HCT116 (cell line): Measurements from ENCODE around the gene BEST4.

Source experiments
- EZH2phosphoT487 ChIP-seq: fragments of 200-600 bp; IDR thresholded peaks from 2 replicates; pipeline ENCODE4 v1.6.1; 2018; ENCODE audit warnings: antibody characterized with exemption, borderline replicate concordance
- POLR2AphosphoS5 ChIP-seq: IDR thresholded peaks from 2 replicates; pipeline ENCODE4 v1.6.1; 2011; ENCODE audit warnings: mild to moderate bottlenecking, low read depth, low read length, moderate library complexity

DNA sequence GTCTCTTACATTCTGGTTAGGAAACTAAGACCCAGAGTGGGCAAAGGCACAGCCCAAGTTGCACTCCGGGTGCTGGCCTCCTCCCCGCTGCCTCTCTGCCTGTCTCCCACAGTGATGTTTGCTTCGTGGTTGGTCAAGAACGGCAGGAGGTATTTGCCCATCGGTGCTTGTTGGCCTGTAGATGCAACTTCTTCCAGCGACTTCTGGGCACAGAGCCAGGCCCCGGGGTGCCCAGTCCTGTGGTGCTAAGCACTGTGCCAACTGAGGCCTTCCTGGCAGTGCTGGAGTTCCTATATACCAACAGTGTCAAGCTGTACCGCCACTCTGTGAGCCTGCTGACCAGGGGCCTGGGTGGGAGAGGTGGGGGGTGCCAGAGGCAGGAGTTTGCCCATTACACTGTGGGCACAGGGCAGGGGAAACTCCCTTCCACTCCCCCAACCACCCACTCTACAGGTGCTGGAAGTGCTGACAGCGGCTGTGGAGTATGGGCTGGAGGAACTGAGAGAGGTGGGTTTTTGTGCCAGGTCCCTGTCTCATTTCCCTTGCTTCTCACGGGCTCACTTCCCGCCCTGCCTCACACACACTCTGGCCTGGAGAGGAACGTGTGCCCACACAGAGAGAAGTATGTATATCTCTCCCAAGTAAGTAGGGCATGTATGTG is 22.3 kb upstream of the BEST4 start:
- TF ChIP-seq POLR2AphosphoS5 (peak; percentile 51), EZH2phosphoT487 (no peak)
